Tibial artery (tissue), 4 donors: ENCODE measurements around the gene TIGD1.

ENCODE experiments used
- DNase-seq, 2 donors: peaks; one replicate each; pipeline ENCODE4 v3.0.0-alpha.2; 2019
- H3K27ac ChIP-seq, 2 donors: fragments of 200-600 bp; sonication (generic) in 1 of 2; 1 replicate in 1 of 2; 2 replicates in 1 of 2; pipeline ENCODE4 v1.5.1; 2018 to 2019; ENCODE audit warnings: mild to moderate bottlenecking in 1 of 2
- H3K27me3 ChIP-seq, 2 donors: fragments of 200-600 bp; sonication (generic) in 1 of 2; one replicate each; pipeline versions ENCODE4 v1.5.1 to v1.6.0; 2016 to 2019
- H3K36me3 ChIP-seq, 3 donors: fragments of 200-600 bp; sonication (generic) in 2 of 3; one replicate each; pipeline ENCODE4 v1.5.1; 2016 to 2019; ENCODE audit warnings: mild to moderate bottlenecking in 2 of 3
- H3K4me1 ChIP-seq, 4 donors: fragments of 200-600 bp; sonication (generic) in 2 of 4; 1 replicate in 3 of 4; 2 replicates in 1 of 4; pipeline ENCODE4 v1.5.1; 2016 to 2019
- H3K4me3 ChIP-seq, 2 donors: fragments of 200-600 bp; sonication (generic) in 1 of 2; 1 replicate in 1 of 2; 2 replicates in 1 of 2; pipeline ENCODE4 v1.5.1; 2018 to 2019; ENCODE audit warnings: mild to moderate bottlenecking in 2 of 2
- H3K9me3 ChIP-seq, 3 donors: fragments of 200-600 bp; sonication (generic) in 1 of 3; one replicate each; pipeline ENCODE4 v1.5.1; 2016 to 2019
- CTCF ChIP-seq, 2 experiments: fragments of 200-600 bp in 1 of 2; fragments of 450-650 bp in 1 of 2; IDR thresholded peaks; one replicate each; pipeline ENCODE4 v1.5.1; 2017 to 2019; ENCODE audit warnings: antibody characterized with exemption in 2 of 2, mild to moderate bottlenecking in 1 of 2, moderate library complexity in 1 of 2
- intact Hi-C: fragments of 100-400 bp; cut with DNase I; formaldehyde crosslinking; loops from one replicate; pipeline ENCODE4 v1.15.0; 2023; ENCODE audit warnings: low total_unique reads

Gene TIGD1

DNA sequence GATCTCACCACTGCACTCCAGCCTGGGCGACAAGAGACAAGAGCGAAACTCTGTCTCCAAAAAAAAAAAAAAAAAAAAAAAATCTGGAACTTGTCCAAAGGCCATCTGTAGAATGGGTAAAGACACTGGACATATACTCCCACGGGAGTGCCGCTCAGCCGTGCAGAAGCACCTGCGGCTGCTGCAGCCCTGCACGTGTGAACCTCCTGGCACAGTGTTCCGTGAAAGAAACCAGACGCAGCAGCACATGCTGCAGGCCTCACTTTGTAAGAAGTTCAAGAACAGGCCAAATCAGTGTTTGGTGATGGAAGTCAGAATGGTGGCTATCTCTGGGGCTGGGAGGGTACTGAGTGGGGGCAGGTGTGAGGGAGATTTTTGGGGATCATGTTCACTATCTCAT is 17.9 kb downstream of the TIGD1 start:
- TF ChIP-seq CTCF (IDR thresholded peaks at IDR 0.05): no peak
- H3K4me3 ChIP-seq: no peak overlapping the region
- H3K9me3 ChIP-seq: peaks cover 0 to 6% (median 6%) of the 10 kb centered on the region in 3 donors
- H3K27ac ChIP-seq: no peak overlapping the region
- no peak for DNase-seq
- no peaks in the 10 kb centered on the region for H3K36me3 ChIP-seq
- peaks cover 0 to 26% of the 10 kb centered on the region in 2 donors for H3K27me3 ChIP-seq
- no peaks in the 10 kb centered on the region for H3K4me1 ChIP-seq
- intact Hi-C loops: no loop called here

DNA sequence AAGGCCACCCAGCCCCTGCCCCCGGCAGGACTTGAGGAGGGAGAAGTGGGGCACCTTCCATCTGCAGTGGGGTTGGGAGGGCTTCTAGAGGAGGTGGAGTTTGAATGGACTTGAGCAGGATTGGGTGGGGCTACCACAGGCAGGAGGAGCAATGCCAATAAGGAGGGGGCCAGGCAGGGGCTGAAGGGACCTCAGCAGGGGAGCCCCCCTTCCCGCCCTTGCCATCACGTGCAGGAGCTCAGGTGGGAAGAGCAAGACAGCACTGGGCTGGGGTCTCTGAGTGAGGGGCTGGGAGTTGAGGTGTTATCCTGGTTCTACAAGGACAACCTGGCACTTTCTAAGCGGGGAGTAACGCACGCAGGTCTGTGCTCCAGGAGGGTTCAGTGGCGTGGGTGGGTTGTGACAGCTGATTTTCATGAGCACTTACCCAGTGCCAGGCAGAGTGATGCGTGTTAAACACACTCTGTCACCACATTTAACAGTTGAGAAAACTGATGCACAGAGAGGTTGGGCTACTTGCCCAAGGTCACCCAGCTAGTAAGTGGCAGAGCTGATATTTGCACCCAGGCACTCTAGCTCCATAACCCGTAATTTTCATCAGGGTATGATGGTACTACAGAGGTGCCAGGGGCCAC is 19.6 kb downstream of the TIGD1 start:
- Histone ChIP-seq H3K4me1 (peaks cover 0 to 2% (median 0%) of the 10 kb centered on the region in 4 donors), H3K36me3 (no peaks in the 10 kb centered on the region), H3K9me3 (no peaks in the 10 kb centered on the region), H3K27me3 (peaks cover 0 to 29% of the 10 kb centered on the region in 2 donors), H3K4me3 (no peak overlapping the region), H3K27ac (no peak overlapping the region)
- DNase-seq: no peak
- TF ChIP-seq CTCF (IDR thresholded peaks at IDR 0.05): no peak
- intact Hi-C loops: no loop called here

GRCh38 chr2:232529806-232530547 is 20.4 kb downstream of the TIGD1 start:
- no peak for DNase-seq
- H3K4me3 ChIP-seq: no peak overlapping the region
- H3K27me3 ChIP-seq: peaks cover 0 to 30% of the 10 kb centered on the region in 2 donors
- no peak for TF ChIP-seq CTCF (IDR thresholded peaks at IDR 0.05)
- no peaks in the 10 kb centered on the region for H3K36me3 ChIP-seq
- intact Hi-C loops: no loop called here
- no peaks in the 10 kb centered on the region for H3K9me3 ChIP-seq
- H3K4me1 ChIP-seq: peaks cover 0 to 8% (median 0%) of the 10 kb centered on the region in 4 donors
- H3K27ac ChIP-seq: no peak overlapping the region

- Histone ChIP-seq H3K4me1 (peaks cover 0 to 14% (median 5%) of the 10 kb centered on the region in 4 donors), H3K9me3 (no peaks in the 10 kb centered on the region), H3K4me3 (no peak overlapping the region), H3K27me3 (peaks cover 0 to 39% of the 10 kb centered on the region in 2 donors), H3K27ac (no peak overlapping the region), H3K36me3 (no peaks in the 10 kb centered on the region)
- intact Hi-C loops: no loop called here
- no peak for TF ChIP-seq CTCF (IDR thresholded peaks at IDR 0.05)
- no peak for DNase-seq
These were observed 21.5 kb downstream of the TIGD1 start for GRCh38 chr2:232528746-232529460.

- TF ChIP-seq CTCF (IDR thresholded peaks at IDR 0.05): no peak
- Histone ChIP-seq H3K4me1 (peaks cover 0 to 23% (median 11%) of the 10 kb centered on the region in 4 donors), H3K27me3 (peaks cover 0 to 48% of the 10 kb centered on the region in 2 donors), H3K27ac (no peak overlapping the region), H3K9me3 (no peaks in the 10 kb centered on the region), H3K4me3 (no peak overlapping the region), H3K36me3 (no peaks in the 10 kb centered on the region)
- DNase-seq: no peak
- intact Hi-C loops: no loop called here
These were observed 22.4 kb downstream of the TIGD1 start for GRCh38 chr2:232527905-232528470.
